GM21360 (cell line): ENCODE results near the gene DAAM2.

Experiments
- ATAC-seq: cut with Tn5 transposase; IDR thresholded peaks from one replicate; pipeline ENCODE4 v1.9.1; 2021; ENCODE audit warnings: mild to moderate bottlenecking, moderate library complexity; ENCODE audit not compliant: unreplicated experiment

Gene DAAM2

GRCh38 chr6:39791850-39792539 is at the start of gene DAAM2:
DAAM2 (plus strand) TSS chr6:39792376; CDS start chr6:39856303, 63,927 bp downstream.
- ATAC-seq: no peak

GRCh38 chr6:39746795-39747194 is 45.4 kb upstream of the DAAM2 start:
- ATAC-seq: no peak

GRCh38 chr6:39752835-39753724 is 39.1 kb upstream of the DAAM2 start:
- no peak for ATAC-seq

- ATAC-seq: no peak
These were observed 38.5 kb upstream of the DAAM2 start for GRCh38 chr6:39753725-39754045.

- no peak for ATAC-seq
These were observed 37.6 kb upstream of the DAAM2 start for GRCh38 chr6:39754514-39755115.

- no peak for ATAC-seq
These were observed 36.9 kb upstream of the DAAM2 start for GRCh38 chr6:39755231-39755630.

GRCh38 chr6:39756582-39756981 is 35.6 kb upstream of the DAAM2 start:
- ATAC-seq: no peak

GRCh38 chr6:39758905-39759605 is 33.1 kb upstream of the DAAM2 start:
- no peak for ATAC-seq

- no peak for ATAC-seq
These were observed 31.8 kb upstream of the DAAM2 start for GRCh38 chr6:39760226-39760952.

GRCh38 chr6:39765508-39766065 is 26.6 kb upstream of the DAAM2 start:
- no peak for ATAC-seq

- no peak for ATAC-seq
These were observed 23.2 kb upstream of the DAAM2 start for GRCh38 chr6:39769012-39769411.

GRCh38 chr6:39770446-39770845 is 21.7 kb upstream of the DAAM2 start:
- ATAC-seq: no peak

GRCh38 chr6:39772559-39773273 is 19.5 kb upstream of the DAAM2 start:
- no peak for ATAC-seq

- ATAC-seq: no peak
These were observed 18.4 kb upstream of the DAAM2 start for GRCh38 chr6:39773782-39774181.

- no peak for ATAC-seq
These were observed 15.6 kb upstream of the DAAM2 start for GRCh38 chr6:39776581-39776980.

- no peak for ATAC-seq
These were observed 15.0 kb upstream of the DAAM2 start for GRCh38 chr6:39777218-39777617.

- ATAC-seq: no peak
These were observed 14.5 kb upstream of the DAAM2 start for GRCh38 chr6:39777661-39778060.

GRCh38 chr6:39778581-39779255 is 13.5 kb upstream of the DAAM2 start:
- no peak for ATAC-seq

- no peak for ATAC-seq
These were observed 6.9 kb upstream of the DAAM2 start for GRCh38 chr6:39785281-39785680.
